ENCODE measurements around the gene PODXL2. TPM values are rescaled to one million over a fixed set of nuclear protein-coding genes. Genes with fewer than 3 reads are reported as not detected.

Gene PODXL2
- total RNA-seq, 1 donor from 2014 or later = 25.7 TPM

DNA sequence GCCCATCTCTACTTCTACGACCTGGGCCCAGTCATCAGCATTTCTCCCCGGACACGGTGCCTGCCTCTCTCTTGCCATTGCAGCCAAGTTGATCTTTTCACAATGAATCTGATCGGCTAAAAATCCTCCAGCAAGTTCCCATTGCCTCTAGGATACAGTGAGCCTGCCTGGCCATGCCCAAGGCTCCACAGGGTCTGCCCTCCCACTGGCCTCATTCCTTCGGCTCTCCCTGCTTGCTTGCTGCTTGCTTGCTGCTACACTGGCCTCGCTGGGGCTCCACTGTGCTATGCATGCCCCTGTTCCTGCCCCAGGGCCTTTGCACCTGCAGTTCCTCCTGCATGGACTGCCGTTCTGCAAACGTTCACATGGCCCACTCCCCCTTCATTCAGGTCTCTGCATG, 45.8 kb downstream of the PODXL2 start:
- H3K4me1 Mint-ChIP-seq (ENCODE audit: low read depth) = peaks cover 3% of the 10 kb centered on the region
- DNase-seq (ENCODE audit: low spot score, unreplicated experiment) = no peak
- peak overlapping the region; percentile 56 for H3K4me3 Mint-ChIP-seq (ENCODE audit: low read depth)
- no peak overlapping the region for H3K27ac Mint-ChIP-seq
- TF ChIP-seq, protein P1, sequence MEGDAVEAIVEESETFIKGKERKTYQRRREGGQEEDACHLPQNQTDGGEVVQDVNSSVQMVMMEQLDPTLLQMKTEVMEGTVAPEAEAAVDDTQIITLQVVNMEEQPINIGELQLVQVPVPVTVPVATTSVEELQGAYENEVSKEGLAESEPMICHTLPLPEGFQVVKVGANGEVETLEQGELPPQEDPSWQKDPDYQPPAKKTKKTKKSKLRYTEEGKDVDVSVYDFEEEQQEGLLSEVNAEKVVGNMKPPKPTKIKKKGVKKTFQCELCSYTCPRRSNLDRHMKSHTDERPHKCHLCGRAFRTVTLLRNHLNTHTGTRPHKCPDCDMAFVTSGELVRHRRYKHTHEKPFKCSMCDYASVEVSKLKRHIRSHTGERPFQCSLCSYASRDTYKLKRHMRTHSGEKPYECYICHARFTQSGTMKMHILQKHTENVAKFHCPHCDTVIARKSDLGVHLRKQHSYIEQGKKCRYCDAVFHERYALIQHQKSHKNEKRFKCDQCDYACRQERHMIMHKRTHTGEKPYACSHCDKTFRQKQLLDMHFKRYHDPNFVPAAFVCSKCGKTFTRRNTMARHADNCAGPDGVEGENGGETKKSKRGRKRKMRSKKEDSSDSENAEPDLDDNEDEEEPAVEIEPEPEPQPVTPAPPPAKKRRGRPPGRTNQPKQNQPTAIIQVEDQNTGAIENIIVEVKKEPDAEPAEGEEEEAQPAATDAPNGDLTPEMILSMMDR (IDR thresholded peaks at IDR 0.05; ENCODE audit: unreplicated experiment) = no peak
- H3K27me3 Mint-ChIP-seq = peaks cover 15% of the 10 kb centered on the region
- no peaks in the 10 kb centered on the region for H3K9me3 Mint-ChIP-seq (ENCODE audit: low read depth)
- H3K36me3 Mint-ChIP-seq (ENCODE audit: insufficient read depth) = no peaks in the 10 kb centered on the region

DNA sequence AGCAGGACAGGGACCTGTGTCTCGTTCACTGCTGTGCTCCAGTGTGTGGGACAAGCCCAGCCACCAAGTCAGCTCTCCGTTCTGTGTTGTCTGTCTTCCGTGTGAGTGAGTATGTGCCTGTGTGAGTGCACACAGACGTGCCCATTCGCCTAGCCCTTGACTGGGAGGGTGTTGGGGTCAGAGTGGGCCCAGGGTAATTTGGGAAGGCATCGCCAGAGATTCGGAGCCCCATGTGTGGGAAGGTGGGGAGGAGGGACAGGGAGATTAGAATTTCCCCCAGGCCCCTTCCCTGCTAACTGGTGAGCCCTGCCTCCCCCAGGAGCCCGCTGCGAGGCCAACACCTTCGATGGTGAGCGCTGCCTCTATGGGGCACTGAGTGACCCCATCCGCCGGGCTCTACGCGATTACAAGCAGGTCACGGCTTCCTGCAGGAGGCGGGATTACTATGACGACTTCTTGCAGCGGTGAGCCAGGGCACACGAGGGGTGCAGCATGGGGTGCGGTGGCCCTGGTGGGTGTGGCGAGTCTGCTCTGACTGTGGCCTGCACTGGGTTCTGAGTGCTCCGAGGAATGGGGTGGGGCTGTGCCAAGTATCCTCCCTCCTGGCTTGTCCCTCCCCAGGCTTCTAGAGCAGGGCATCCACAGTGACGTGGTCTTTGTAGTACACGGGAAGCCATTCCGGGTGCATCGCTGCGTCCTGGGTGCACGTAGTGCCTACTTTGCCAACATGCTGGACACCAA, 46.8 kb downstream of the PODXL2 start:
- Mint-ChIP-seq H3K4me1 (ENCODE audit: low read depth) (peaks cover 3% of the 10 kb centered on the region), H3K27ac (no peak overlapping the region), H3K36me3 (ENCODE audit: insufficient read depth) (no peaks in the 10 kb centered on the region), H3K4me3 (ENCODE audit: low read depth) (no peak overlapping the region), H3K27me3 (peaks cover 15% of the 10 kb centered on the region), H3K9me3 (ENCODE audit: low read depth) (no peaks in the 10 kb centered on the region)
- TF ChIP-seq, protein P1 (IDR thresholded peaks at IDR 0.05; ENCODE audit: unreplicated experiment) = no peak
- DNase-seq (ENCODE audit: low spot score, unreplicated experiment) = no peak

DNA sequence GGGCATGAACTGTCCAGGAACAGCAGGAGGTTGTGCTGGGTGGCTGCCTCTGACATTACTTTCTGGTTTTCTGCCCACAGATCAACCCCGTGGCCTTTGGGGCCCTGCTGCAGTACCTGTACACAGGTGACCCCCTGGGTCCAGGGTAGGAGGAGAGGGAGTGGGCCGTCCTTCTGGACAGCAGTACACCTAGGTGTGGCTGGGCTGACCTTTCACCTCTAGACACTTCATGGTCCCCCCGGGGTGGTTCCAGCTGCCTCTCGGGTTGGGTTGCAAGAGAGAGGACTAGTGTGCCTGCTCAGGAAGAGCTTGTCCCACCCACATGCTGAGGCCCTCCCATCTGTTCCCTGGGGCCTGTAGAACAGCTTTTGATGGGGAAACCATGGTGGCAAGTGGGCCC, 47.5 kb downstream of the PODXL2 start:
- H3K27ac Mint-ChIP-seq = peak overlapping the region; percentile 37
- H3K4me3 Mint-ChIP-seq (ENCODE audit: low read depth) = no peak overlapping the region
- no peaks in the 10 kb centered on the region for H3K36me3 Mint-ChIP-seq (ENCODE audit: insufficient read depth)
- peaks cover 3% of the 10 kb centered on the region for H3K4me1 Mint-ChIP-seq (ENCODE audit: low read depth)
- no peak for DNase-seq (ENCODE audit: low spot score, unreplicated experiment)
- H3K27me3 Mint-ChIP-seq = peaks cover 15% of the 10 kb centered on the region
- H3K9me3 Mint-ChIP-seq (ENCODE audit: low read depth) = no peaks in the 10 kb centered on the region
- TF ChIP-seq, protein P1 (IDR thresholded peaks at IDR 0.05; ENCODE audit: unreplicated experiment) = no peak

DNA sequence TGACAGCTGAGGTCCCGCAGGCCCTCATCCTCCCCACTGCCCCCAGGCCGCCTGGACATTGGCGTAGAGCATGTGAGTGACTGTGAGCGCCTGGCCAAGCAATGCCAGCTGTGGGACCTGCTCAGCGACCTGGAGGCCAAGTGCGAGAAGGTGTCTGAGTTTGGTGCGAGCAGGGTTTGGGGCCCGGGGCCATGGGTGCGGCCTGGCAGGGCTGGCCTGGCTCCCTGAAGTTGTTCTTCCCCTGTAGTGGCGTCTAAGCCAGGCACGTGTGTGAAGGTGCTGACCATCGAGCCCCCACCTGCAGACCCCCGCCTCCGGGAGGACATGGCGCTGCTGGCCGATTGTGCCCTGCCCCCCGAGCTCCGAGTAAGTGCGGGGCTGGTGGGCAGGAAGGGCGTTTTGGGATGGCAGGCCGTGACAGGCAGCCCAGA, 48.0 kb downstream of the PODXL2 start:
- DNase-seq (ENCODE audit: low spot score, unreplicated experiment) = no peak
- Mint-ChIP-seq H3K4me1 (ENCODE audit: low read depth) (peaks cover 1% of the 10 kb centered on the region), H3K27ac (no peak overlapping the region), H3K9me3 (ENCODE audit: low read depth) (no peaks in the 10 kb centered on the region), H3K36me3 (ENCODE audit: insufficient read depth) (no peaks in the 10 kb centered on the region), H3K4me3 (ENCODE audit: low read depth) (no peak overlapping the region), H3K27me3 (peaks cover 15% of the 10 kb centered on the region)
- TF ChIP-seq, protein P1 (IDR thresholded peaks at IDR 0.05; ENCODE audit: unreplicated experiment) = no peak

DNA sequence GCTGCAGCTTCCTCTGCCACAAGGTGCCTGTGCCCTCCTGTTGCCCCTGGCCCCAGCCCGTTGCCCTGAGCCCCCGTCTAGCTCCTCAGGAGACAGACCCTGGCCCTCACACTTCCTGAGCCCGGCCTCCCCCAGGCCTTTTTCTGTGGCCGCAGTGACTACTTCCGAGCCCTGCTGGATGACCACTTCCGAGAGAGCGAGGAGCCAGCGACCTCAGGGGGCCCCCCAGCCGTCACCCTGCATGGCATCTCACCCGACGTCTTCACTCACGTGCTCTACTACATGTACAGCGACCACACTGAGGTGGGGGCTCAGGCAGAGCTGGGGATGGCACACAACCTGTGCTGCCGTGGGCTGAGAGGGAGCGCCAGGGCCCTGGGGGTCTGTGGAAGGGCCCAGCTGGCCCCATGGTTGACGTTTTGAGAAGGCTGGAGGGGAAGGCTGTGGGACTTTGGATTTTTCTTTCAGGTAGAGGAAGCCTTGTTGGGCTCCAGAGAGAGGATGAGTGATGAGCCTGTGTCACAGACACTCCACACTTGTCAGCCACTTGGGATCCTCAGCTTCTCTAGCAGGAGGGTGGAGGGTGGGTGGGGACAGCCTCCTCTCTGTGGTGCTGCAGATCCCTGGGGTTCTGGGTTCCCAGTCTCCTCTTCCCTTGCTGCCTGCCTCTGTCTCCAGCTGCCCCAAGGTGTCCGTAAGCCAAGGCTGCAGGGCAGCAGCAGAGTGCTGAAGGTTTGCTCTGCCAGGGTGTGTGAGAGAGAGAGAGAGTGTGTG, 48.7 kb downstream of the PODXL2 start:
- TF ChIP-seq, protein P1 (IDR thresholded peaks at IDR 0.05; ENCODE audit: unreplicated experiment) = no peak
- peaks cover 15% of the 10 kb centered on the region for H3K27me3 Mint-ChIP-seq
- H3K4me1 Mint-ChIP-seq (ENCODE audit: low read depth) = peaks cover 1% of the 10 kb centered on the region
- no peaks in the 10 kb centered on the region for H3K9me3 Mint-ChIP-seq (ENCODE audit: low read depth)
- H3K36me3 Mint-ChIP-seq (ENCODE audit: insufficient read depth) = no peaks in the 10 kb centered on the region
- no peak overlapping the region for H3K4me3 Mint-ChIP-seq (ENCODE audit: low read depth)
- DNase-seq (ENCODE audit: low spot score, unreplicated experiment) = no peak
- H3K27ac Mint-ChIP-seq = no peak overlapping the region

Measured in progenitor cell of endocrine pancreas (in vitro differentiated cells).